OCI-M1 (cell line): ENCODE data around the gene PRM3.

Experiments used
- DNase-seq: peaks from one replicate; lab custom pipeline; 2025; lab: John Stamatoyannopoulos, UW

Gene PRM3

GRCh38 chr16:11224894-11225676 lies 48.3 kb downstream of the PRM3 start:
- DNase-seq = peak; percentile 54

GRCh38 chr16:11224096-11224893 lies 49.1 kb downstream of the PRM3 start:
- peak; percentile 96 for DNase-seq
